GM10266 (cell line): Measurements from ENCODE around the gene AXL.
"Not testable (repeated sequence)": the region's sequence is repeated elsewhere in the genome, so short reads cannot be mapped to it uniquely, and the experiment has no call there.

Experiments used
- DNase-seq: peaks from one replicate; pipeline ENCODE4 v3.0.0; 2012; ENCODE audit errors: extremely low spot score
- TF ChIP-seq, protein P1 (sequence below): IDR thresholded peaks from 2 replicates; pipeline ENCODE4 v1.5.1; 2012; ENCODE audit warnings: mild to moderate bottlenecking, low read depth; ENCODE audit not compliant: control insufficient read depth, insufficient read depth; ENCODE audit errors: missing control alignments

AXL gene

DNA sequence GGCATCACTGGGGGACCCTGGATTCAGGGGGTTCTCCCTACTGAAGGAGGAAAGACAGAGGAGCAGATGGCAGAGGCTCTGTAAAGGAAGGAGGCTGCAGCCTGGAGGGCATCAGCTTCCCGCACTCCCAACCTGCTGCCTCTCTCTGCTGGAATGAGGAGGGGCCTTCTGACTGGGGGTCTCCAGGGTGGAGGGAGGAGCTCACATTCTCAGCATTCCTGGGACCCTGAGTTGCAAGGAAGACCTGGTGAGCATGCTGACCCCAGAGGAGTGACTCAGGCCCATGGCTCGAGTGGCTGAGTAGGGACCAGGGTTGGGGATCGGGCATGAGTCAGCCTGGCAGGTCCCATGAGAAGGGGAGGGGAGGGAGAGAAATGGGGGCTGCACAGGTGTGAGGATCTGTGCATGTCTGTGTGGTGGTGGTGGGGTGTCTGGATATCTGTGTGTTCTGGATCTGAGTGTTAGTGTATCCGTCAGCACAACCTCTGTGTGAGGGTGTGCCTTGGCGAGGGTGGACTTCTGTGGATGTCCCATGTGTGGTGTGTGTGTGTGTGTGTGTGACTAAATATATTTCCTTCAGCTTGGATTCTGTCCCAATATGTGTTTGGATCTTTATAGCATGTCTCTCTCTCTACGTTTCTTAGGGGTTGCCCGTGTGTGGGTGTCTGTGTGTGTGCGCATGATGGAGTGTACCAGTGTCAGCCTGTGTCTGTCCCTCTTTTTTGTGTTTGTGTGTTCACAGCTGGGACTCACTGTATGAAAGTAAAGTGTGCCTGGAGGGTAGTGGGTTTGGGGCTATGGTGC, 4.6 kb downstream of the AXL start:
- TF ChIP-seq, protein P1, sequence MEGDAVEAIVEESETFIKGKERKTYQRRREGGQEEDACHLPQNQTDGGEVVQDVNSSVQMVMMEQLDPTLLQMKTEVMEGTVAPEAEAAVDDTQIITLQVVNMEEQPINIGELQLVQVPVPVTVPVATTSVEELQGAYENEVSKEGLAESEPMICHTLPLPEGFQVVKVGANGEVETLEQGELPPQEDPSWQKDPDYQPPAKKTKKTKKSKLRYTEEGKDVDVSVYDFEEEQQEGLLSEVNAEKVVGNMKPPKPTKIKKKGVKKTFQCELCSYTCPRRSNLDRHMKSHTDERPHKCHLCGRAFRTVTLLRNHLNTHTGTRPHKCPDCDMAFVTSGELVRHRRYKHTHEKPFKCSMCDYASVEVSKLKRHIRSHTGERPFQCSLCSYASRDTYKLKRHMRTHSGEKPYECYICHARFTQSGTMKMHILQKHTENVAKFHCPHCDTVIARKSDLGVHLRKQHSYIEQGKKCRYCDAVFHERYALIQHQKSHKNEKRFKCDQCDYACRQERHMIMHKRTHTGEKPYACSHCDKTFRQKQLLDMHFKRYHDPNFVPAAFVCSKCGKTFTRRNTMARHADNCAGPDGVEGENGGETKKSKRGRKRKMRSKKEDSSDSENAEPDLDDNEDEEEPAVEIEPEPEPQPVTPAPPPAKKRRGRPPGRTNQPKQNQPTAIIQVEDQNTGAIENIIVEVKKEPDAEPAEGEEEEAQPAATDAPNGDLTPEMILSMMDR = no peak
- no peak for DNase-seq

DNA sequence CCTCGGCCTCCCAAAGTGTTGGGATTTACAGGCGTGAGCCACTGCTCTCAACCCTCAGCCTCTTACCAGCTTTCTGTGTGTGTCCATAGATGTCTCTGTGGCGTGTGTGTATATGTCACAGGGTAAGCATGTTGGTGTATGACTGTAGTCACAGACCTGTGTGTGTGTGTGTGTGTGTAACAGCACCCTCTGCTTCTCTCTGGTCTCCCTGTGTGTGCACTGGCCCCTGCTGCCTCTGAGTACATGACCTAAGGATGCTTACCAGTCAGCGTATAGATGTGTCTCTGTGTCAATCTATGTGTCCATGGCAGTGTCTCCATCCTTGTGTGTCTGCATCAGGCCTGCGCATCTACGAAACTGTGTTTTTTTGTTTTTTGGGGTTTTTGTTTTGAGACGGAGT, 5.6 kb downstream of the AXL start:
- DNase-seq = no peak
- TF ChIP-seq, protein P1 = no peak

DNA sequence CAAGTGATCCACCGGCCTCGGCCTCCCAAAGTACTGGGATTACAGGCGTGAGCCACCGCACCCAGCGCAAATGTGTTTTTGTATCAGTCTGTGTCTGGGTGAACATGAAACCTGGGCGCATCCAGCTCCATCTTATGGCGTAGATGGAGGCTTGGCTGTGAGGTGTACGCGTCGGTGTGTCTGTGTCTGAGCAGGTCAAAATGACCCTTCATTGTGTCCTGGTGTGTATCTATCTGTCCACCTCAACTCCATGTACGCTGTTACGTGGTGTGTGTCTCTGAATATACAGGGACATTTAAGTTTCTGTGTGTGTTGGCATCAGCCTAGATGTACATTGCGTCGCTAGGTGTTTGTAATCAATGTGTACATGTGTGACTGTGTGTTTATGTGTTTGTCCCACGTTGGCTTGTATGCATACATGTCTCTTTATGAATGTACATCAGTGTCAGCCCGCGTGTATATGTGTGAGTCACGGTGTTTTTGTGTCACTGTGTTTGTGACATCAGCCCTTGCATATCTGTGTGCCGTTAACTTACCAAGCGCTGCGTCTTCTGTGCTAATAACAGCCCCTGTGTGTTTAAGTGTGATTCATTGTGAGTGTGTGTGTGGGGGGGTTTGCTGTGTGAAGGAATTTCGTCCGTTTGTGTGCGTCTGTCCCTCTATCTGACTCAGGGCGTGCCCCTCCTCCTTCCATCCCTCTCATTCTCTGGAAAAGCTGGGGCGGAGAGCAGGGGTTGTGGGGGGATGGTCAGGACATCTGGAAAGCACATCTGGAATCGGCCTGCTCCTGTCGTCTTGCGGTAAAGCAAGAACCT, 6.4 kb downstream of the AXL start:
- TF ChIP-seq, protein P1 = no peak
- no peak for DNase-seq

DNA sequence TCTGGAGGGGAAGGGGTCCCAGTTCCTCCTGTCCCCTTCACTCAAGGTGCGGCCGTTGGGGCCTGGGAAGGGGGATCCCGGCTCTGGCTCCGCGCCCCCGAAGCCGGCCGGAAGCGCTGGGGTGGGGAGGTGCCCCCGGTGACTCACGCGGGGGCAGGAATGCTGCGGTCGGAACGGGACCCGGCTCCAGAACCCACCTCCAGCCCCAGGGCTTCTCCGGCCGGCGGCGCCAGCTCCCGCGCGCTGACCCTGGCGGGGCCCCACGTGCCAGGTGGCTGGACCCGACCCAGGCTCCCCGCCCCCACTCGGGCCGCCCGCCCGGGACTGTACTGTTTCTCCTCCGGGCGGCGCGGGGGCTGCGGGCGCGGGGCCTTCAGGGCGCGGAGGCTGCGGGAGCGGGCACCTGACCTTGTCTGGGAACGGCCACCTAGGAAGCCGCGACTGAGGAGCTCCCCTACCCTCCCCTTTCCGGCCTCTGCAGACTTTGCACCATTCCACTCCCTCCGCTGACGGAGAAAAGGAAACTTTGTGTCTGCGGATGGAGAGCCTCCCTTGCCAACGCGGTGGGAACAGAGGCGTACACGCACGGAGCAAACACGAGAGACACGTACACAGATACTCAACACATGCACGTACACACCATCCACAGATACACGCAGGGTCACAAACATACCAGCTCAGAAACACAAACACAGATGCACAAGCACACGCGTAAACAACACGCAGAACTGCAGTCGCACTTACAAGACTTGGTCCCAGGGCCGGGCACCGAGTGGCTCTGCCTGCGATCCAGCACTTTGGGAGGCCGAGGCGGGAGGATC, 7.2 kb downstream of the AXL start:
- DNase-seq = no peak
- TF ChIP-seq, protein P1 = no peak

DNA sequence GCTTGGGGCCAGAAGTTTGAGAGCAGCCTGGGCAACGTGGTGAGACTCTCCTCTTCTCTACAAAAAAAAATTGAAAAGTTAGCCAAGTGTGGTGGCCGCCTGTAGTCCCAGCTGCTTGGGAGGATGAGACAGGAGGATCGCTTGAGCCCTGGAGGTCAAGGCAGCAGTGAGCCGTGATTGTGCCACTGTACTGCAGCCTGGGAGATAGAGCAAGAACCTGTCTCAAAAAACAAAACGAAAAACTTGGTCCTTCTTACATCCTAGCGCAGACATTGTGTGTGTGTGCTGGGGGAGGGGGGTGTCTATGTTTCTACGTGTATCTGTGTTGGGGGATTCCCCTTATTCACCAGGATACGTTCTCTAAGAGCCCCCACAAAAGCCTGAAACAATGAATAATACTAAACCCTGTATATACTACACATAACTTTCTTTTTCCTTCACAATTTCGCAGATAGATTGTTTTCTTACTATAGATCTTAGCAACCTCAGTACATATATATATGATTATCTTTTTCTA, 7.9 kb downstream of the AXL start:
- TF ChIP-seq, protein P1 = no peak

DNA sequence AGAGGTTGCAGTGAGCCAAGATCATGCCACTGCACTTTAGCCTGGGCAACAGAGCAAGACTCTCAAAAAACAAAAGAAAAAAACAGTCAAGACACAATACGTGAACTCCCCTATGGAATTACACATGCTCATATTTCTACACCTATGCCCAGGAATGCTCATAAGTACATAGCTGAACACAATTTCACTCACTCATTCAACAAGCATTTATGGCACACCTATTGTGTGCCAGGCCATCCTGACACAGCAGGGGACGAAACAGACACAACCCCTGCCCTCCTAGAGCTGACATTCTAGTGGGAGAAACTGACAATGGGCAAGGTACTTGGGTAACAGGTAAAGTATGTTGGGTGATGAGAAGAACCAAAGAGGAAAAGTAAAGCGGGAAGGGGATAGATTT, 9.5 kb downstream of the AXL start:
- TF ChIP-seq, protein P1 = no peak
- no peak for DNase-seq

More for the DNA sequence above, 7.9 kb downstream of the AXL start:
- DNase-seq = no peak

DNA sequence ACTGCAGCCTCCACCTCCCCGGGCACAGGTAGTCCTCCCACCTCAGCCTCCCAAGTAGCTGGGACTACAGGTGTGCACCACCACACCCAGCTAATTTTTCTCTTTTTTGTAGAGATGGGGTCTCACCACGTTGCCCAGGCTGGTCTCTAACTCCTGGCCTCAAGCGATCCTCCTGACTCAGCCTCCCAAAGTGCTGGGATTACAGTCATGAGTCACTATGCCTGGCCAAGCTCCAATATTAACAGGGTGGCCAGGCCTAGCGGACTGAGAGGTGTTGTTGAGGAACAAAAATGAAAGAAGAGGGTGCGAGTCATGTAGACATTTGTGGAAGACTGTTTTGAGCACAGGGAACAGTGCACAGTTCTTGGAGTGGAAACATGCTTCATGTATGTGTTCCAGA, 10.3 kb downstream of the AXL start:
- not testable (repeated sequence) for DNase-seq
